HEK293 (cell line): ENCODE measurements around the gene JPH3.

ENCODE experiments used
- CTCF ChIP-seq: fragments of 450-650 bp; formaldehyde crosslinking; IDR thresholded peaks from 2 replicates; pipeline ENCODE4 v1.5.1; 2016; ENCODE audit warnings: missing biosample characterization, missing genetic modification characterization
- REST ChIP-seq: fragments of 450-650 bp; formaldehyde crosslinking; IDR thresholded peaks from 2 replicates; pipeline ENCODE4 v1.5.1; 2016; ENCODE audit warnings: missing biosample characterization, missing genetic modification characterization
- ZNF654 ChIP-seq: fragments of 450-650 bp; formaldehyde crosslinking; IDR thresholded peaks from 2 replicates; pipeline ENCODE4 v1.5.1; 2016; ENCODE audit warnings: low read depth, missing biosample characterization, missing genetic modification characterization
- ZNF701 ChIP-seq: fragments of 450-650 bp; formaldehyde crosslinking; IDR thresholded peaks from 2 replicates; pipeline ENCODE4 v1.5.1; 2016; ENCODE audit warnings: missing biosample characterization, missing genetic modification characterization

DNA sequence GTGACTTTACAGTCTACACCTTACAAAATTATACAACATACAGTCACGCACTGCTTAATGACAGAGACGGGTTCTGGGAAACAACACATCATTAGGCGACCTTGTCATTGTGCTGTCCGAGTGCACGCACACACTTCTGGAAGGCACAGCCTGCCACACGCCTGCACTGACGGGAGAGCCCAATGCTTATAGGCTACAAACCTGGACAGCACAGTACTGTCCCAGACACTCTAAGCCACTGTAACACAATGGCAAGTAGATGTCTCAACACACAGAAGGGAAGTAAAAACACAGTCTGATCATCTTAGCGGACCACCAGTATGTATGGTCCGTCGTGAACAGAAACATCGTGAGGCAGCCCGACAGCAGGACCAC, 133.7 kb downstream of the JPH3 start:
- TF ChIP-seq REST (tag by site-specific recombination) (no peak), ZNF654 (no peak), ZNF701 (tag by site-specific recombination) (no peak), CTCF (no peak)
